GM12891 (cell line): ENCODE data around the gene LCN10.
A peak's percentile ranks its signal among the peaks of the same experiment; 100 is the strongest.

ENCODE experiments used
- DNase-seq: peaks from one replicate; pipeline ENCODE4 v3.0.0; 2011; ENCODE audit warnings: low spot score; ENCODE audit not compliant: insufficient read length
- FAIRE-seq: peaks from 2 replicates; lab custom pipeline; 2011; peaks lifted over from hg19 to GRCh38; lab: Jason Lieb, UNC
- PAX5 ChIP-seq: IDR thresholded peaks from 2 replicates; pipeline ENCODE4 v1.6.1; 2011; ENCODE audit warnings: low read length, moderate library complexity, mild to moderate bottlenecking; ENCODE audit not compliant: insufficient read depth, severe bottlenecking
- POLR2A ChIP-seq: IDR thresholded peaks from 2 replicates; pipeline ENCODE4 v1.6.1; 2011; ENCODE audit warnings: low read depth, low read length, control low read depth
- POLR2AphosphoS5 ChIP-seq: IDR thresholded peaks from 2 replicates; pipeline ENCODE4 v1.6.1; 2011; ENCODE audit warnings: low read depth, low read length, control low read depth
- POU2F2 ChIP-seq: IDR thresholded peaks from 2 replicates; pipeline ENCODE4 v1.6.1; 2011; ENCODE audit warnings: low read depth, mild to moderate bottlenecking, control low read depth, low read length, moderate library complexity
- SPI1 ChIP-seq: IDR thresholded peaks from 2 replicates; pipeline ENCODE4 v1.6.1; 2011; ENCODE audit warnings: low read depth, low read length, control low read depth
- TAF1 ChIP-seq: IDR thresholded peaks from 2 replicates; pipeline ENCODE4 v1.6.1; 2011; ENCODE audit warnings: low read depth, low read length, control low read depth

The LCN10 gene

GRCh38 chr9:136726631-136727191 is 16.0 kb downstream of the LCN10 start:
- DNase-seq: peak; percentile 74
- FAIRE-seq: peak; percentile 85
- TF ChIP-seq TAF1 (no peak), SPI1 (no peak), PAX5 (no peak), POLR2AphosphoS5 (no peak; the same call in 1 of the 2 replicates), POLR2A (no peak), POU2F2 (no peak)

GRCh38 chr9:136726118-136726517 is 16.6 kb downstream of the LCN10 start:
- no peak for FAIRE-seq
- TF ChIP-seq SPI1: no peak
- no peak for TF ChIP-seq POLR2A
- 0 out of 2 replicates have a peak, but pooled peaks have one; percentile 1 for TF ChIP-seq POLR2AphosphoS5
- DNase-seq: no peak

- FAIRE-seq (no peak), DNase-seq (no peak)
- TF ChIP-seq POLR2AphosphoS5: no peak
- TF ChIP-seq PAX5: no peak
- TF ChIP-seq POU2F2: no peak
- no peak; the same call in 1 of the 2 replicates for TF ChIP-seq POLR2A
- TF ChIP-seq SPI1: no peak
- TF ChIP-seq TAF1: no peak
These were observed 17.1 kb downstream of the LCN10 start for GRCh38 chr9:136725612-136726011.

- FAIRE-seq (no peak), DNase-seq (no peak)
- TF ChIP-seq POLR2A: no peak
- no peak for TF ChIP-seq SPI1
These were observed 18.0 kb downstream of the LCN10 start for GRCh38 chr9:136724772-136725171.

GRCh38 chr9:136723989-136724388 is 18.8 kb downstream of the LCN10 start:
- no peak for FAIRE-seq
- no peak for DNase-seq
- TF ChIP-seq POU2F2: no peak

GRCh38 chr9:136723362-136723976 is 19.3 kb downstream of the LCN10 start:
- DNase-seq (no peak), FAIRE-seq (no peak)
- TF ChIP-seq POLR2AphosphoS5 (peak; percentile 55; the same call in 1 of the 2 replicates), POU2F2 (no peak)

- no peak for DNase-seq
- TF ChIP-seq POU2F2: no peak
- TF ChIP-seq SPI1: no peak
- TF ChIP-seq POLR2A: no peak; the same call in 1 of the 2 replicates
- no peak for TF ChIP-seq PAX5
- no peak for TF ChIP-seq TAF1
- no peak for TF ChIP-seq POLR2AphosphoS5
- no peak for FAIRE-seq
These were observed 19.8 kb downstream of the LCN10 start for GRCh38 chr9:136722969-136723356.

- TF ChIP-seq POLR2AphosphoS5 (peak; percentile 29; the same call in 1 of the 2 replicates), SPI1 (no peak), TAF1 (no peak), PAX5 (no peak), POU2F2 (no peak), POLR2A (no peak; the same call in 1 of the 2 replicates)
- DNase-seq (no peak), FAIRE-seq (no peak)
These were observed 20.4 kb downstream of the LCN10 start for GRCh38 chr9:136722093-136722968.

GRCh38 chr9:136721339-136722092 is 21.2 kb downstream of the LCN10 start:
- TF ChIP-seq PAX5: no peak
- no peak for TF ChIP-seq POLR2AphosphoS5
- no peak for TF ChIP-seq POLR2A
- no peak for TF ChIP-seq TAF1
- no peak for TF ChIP-seq POU2F2
- no peak for TF ChIP-seq SPI1
- DNase-seq (no peak), FAIRE-seq (no peak)
